Measurements from ENCODE around the gene OLFM3.

GRCh38 chr1:101976161-101976560 lies 20.6 kb downstream of the OLFM3 start:
- TF ChIP-seq MYC (IDR thresholded peaks at IDR 0.05; ENCODE audit: low read depth, low read length) (no peak), CTCF (IDR thresholded peaks at IDR 0.05; ENCODE audit: low read depth, low read length) (no peak), POLR2A (IDR thresholded peaks at IDR 0.05; ENCODE audit: extremely low read depth, insufficient read length) (no peak)
